ENCODE results near the gene ISLR.
"Not testable (repeated sequence)": the region's sequence is repeated elsewhere in the genome, so short reads cannot be mapped to it uniquely, and the experiment has no call there.

The ISLR gene

DNA sequence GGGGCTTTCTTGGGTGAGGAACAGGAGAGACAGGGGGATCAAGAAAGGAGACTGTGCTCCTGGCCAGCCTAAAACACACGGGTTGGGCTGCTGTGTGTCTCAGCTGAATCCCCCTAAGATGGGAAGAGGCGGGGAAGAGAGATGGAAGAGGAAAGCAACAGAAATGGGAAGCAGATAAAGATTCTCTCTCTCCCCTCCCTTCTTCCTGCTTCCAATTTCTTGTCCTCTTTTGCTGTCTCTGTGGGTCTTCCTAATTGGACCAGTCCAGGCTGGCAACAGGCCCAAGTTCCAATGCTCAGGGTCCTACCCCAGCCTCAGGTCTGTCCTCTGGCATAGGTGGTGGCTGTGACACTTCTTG is 36.0 kb upstream of the ISLR start:
- DNase-seq (ENCODE audit: low read depth), result no peak

DNA sequence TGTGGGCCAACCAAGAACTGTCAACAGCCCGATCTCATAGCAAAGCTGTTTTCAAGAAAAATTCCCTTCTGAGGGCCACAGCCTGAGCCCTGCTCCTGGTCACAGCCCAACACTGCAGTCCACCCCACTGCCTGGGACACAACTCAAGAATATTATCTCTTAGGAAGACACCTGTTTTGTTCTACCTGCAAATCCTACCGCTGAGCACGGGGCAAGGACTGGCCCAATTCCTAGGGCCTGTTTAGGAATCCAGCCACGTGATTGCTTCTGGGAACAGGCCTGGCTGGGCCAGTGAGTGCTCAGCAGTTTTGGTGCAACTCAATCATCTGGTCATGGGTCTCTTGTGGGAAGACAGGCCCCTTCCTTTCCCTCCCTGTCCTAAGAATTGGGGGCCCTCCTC is 34.9 kb upstream of the ISLR start:
- no peak for DNase-seq (ENCODE audit: low read depth)

- no peak for DNase-seq (ENCODE audit: low read depth)
These were observed 31.9 kb upstream of the ISLR start for GRCh38 chr15:74141591-74141990.

GRCh38 chr15:74144153-74144775 is 29.2 kb upstream of the ISLR start:
- no peak for DNase-seq (ENCODE audit: low read depth)

DNA sequence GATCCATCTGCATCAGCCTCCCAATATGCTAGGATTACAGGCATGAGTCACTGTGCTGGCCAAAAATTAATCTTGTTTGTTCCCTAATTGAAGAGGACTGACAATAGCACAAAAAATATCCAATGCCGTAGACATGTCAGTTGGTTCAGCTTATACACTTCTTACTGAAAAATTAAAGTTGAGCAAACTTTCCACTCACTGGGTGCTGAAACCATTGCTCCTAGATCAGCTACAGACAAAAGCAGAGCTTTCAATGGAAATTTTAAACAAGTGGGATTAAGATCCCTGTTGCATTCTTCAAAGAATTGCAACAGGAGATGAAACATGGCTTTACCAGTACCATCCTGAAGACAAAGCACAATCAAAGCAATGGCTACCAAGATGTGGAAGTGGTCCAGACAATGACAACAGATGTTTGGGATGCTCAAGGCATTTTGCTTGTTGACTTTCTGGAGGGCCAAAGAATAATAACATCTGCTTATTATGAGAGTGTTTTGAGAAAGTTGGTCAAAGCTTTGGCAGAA is 27.2 kb upstream of the ISLR start:
- DNase-seq (ENCODE audit: low read depth), result no peak

GRCh38 chr15:74147051-74147450 is 26.5 kb upstream of the ISLR start:
- DNase-seq (ENCODE audit: low read depth), result no peak

DNA sequence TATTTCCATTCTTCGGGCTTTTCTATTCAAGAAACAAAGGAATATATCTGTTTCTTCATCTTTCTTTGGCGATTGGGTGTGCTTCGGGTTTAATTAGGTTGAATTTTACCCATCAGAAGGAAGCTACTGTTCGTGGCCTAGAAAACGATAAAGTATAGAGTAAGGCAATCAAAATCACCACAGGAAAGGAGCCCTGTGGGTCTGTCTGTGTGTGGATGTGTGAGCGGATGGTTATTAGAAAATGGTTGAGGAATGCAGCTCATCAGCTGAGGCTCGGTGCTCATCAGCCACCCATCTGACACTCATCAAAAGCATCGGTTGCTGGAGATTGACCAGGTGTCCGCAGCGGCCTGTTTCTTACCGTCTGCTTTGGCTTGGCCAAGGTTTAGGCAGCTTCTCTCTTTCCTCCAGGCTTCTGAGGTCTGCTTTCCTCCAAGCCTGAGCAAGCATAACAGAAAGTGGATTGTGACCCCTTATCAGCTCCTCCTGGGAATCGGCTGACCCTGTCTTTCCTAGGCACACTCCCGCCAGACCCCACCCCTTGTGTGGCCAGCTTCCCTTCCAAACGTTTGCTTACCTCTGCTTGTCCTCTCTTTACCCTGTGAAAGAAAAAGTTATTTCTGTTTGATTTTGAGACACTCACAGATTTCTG is 17.6 kb upstream of the ISLR start:
- no peak for DNase-seq (ENCODE audit: low read depth)

GRCh38 chr15:74156678-74157411 is 16.7 kb upstream of the ISLR start:
- DNase-seq (ENCODE audit: low read depth), result no peak

DNA sequence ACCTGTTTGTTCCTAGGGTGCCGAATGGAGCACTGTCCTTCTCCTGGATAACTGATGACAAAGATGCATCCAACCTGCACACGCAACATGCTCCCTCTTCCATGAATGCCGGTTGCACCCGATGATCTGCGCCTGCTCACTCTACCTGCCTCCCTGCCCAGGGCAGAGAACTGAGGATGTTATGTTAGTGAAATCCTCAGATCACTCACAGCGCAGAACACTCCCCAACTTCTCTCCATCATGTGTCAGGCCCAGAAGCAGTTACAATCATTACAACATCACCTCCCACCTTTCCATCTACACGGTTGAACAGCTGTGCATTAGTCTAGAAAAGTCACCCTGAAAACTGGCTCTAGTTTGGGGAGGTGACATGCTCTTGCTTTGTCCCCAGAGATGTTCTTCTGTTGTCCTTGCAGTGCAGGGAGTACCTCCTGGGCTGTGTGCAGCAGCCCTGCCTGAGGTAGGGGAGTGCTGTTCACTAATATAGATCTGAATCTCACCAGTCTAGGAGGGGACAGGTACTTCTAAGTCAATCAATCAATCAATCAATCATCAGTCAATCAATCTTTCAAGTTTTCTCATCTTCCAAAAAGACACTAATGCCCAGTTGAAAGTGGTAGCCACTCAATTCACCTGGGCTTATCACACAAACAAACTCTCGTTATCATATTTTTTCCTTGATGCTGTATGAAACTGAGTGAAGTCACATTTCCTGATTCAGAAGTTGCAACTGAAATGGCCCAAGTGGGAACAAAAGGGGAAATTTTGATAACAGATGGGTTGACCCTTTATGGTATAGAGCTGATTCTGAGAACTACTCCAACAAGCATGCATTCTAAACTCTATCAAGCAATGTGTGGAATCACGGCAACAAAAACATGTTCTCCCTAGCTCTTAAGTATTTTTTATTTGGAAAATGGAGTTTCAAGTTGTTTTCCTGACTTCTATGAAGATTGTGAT is 15.4 kb upstream of the ISLR start:
- DNase-seq (ENCODE audit: low read depth), result no peak

GRCh38 chr15:74158855-74159650 is 14.5 kb upstream of the ISLR start:
- no peak for DNase-seq (ENCODE audit: low read depth)

- DNase-seq (ENCODE audit: low read depth), result no peak
These were observed 13.7 kb upstream of the ISLR start for GRCh38 chr15:74159773-74160172.

- not testable (repeated sequence) for DNase-seq (ENCODE audit: low read depth)
These were observed 13.1 kb upstream of the ISLR start for GRCh38 chr15:74160390-74160789.

- DNase-seq (ENCODE audit: low read depth), result not testable (repeated sequence)
These were observed 11.3 kb upstream of the ISLR start for GRCh38 chr15:74162195-74162536.

GRCh38 chr15:74165461-74165860 is 8.0 kb upstream of the ISLR start:
- DNase-seq (ENCODE audit: low read depth), result no peak

- DNase-seq (ENCODE audit: low read depth), result no peak
These were observed 5.6 kb upstream of the ISLR start for GRCh38 chr15:74167891-74168331.

- no peak for DNase-seq (ENCODE audit: low read depth)
These were observed 4.8 kb upstream of the ISLR start for GRCh38 chr15:74168711-74169126.

GRCh38 chr15:74170071-74170844 is 3.3 kb upstream of the ISLR start:
- no peak for DNase-seq (ENCODE audit: low read depth)

DNA sequence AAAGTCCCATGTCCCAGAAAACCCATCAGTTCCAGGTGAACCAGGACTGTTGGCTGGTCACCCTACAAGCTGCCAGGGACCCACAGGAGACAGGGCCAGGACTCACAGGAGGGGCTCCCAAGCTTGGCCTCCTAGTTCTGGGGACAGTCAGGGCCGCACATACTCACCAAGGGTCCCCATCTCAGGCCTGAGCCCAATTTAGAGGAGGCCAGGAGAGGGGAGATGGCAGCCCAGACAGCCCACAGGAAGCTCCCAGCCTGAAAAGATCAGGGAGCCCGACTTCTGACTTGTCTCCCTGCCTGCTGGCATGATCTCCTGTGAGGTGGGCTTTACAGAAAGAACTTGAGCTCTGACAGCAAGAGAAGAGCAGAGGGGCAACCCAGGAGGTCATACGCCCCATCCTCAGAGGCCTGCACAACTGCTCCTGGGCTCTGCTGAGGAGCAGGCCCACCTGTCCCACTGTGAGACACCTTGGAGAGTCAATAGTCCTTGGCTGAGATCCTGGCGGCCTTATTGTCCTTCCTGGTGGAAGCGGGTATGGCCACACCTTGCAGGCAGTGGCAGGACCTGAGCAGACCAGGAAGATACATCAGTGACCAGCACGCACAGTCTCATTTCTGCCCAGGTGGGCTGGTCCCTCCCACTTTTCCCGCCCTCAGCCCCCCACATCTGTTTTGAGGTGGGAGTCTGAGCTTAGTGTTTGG is 2.5 kb upstream of the ISLR start:
- DNase-seq (ENCODE audit: low read depth), result no peak

DNA sequence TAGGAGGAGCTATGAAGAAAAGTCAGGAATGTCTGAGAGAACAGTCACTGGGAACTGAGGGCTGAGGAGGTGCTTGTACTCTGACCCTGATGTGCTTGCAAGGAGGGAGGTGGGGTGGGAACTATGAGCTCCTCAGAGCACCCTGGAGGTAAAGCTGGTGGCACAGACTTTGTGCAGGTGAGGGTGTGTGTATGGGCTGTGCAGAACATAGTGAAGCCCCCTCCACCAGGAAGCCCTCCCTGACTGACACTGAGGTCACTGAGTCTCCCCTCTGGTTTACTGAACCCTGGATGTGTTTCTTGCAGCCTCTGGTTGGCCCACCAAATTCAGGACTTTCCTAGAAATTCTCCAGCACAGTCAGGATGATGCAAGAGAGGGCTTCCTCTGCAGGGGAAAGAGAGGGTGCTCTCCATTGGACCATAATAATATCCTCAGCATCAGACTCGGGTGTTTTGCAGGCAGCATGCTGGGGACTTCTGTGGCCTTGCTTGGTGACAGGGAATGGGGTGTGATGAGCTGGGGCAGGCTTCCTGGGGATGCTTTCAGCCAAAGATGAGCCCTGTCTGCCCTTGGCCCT is 1.5 kb upstream of the ISLR start:
- DNase-seq (ENCODE audit: low read depth), result no peak
